ENCODE measurements around the gene KPTN.

- TF ChIP-seq EZH2phosphoT487 (IDR thresholded peaks at IDR 0.05; ENCODE audit: low read depth), result no peak
- TF ChIP-seq CTCF (IDR thresholded peaks at IDR 0.05; ENCODE audit: low read depth, low read length), result no peak
Measured at GRCh38 chr19:47511128-47511517, 27.1 kb upstream of the KPTN start.
